Choroid plexus epithelial cell (primary cell): ENCODE results near the gene SCG3.
"Not testable (repeated sequence)": the region's sequence is repeated elsewhere in the genome, so short reads cannot be mapped to it uniquely, and the experiment has no call there.

Experiments
- DNase-seq: peaks from one replicate; pipeline ENCODE4 v3.0.0-alpha.2; 2010; ENCODE audit warnings: low read depth
- H3K4me3 ChIP-seq: 2 replicates; pipeline ENCODE4 v1.5.1; 2011; ENCODE audit warnings: low read depth, mild to moderate bottlenecking, control low read depth, low read length, moderate library complexity
- TF ChIP-seq, protein P1 (sequence below): conservative IDR thresholded peaks from 2 replicates; pipeline ENCODE4 v1.5.1; 2011; ENCODE audit warnings: low read depth, mild to moderate bottlenecking, control low read depth, inconsistent platforms, low read length, moderate library complexity

SCG3 gene

DNA sequence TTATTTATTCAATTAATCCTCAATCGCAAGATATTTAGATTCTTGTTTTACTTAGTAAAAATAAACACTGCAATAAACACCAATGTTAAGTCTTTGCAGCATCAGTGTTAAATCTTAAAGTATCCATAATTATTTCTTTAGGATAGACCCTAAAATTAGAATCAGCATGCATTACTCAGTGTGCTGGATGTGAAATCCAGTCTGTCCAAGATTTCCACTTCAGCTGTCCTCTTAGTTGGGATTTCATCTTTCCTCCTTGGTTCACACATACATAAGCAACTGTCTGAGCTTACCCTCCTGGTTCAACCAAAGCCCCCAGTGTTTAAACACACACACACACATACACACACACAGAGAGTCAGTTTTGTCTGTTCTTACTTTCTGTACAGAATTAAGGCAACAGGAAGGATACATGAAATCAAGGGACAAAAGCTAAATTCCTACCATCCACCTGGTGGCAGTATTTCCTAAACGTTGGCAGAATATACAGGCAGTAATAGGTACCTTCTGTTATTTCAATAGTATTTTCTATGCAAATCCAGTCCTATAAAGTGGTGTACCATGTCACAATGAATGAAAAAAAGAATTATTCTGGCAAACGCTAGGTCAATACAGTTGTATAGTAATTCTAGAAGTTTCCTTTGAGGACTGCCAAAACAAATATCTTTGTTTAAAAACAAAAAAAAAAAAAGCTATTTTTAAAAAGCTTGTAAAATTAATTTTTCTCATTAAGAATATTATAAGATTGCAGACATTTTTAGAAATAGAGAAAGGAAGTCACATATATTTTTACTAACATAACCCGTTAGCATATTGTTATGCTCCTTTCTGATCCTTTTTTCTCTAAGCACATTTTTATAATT, 31.4 kb upstream of the SCG3 start:
- TF ChIP-seq, protein P1, sequence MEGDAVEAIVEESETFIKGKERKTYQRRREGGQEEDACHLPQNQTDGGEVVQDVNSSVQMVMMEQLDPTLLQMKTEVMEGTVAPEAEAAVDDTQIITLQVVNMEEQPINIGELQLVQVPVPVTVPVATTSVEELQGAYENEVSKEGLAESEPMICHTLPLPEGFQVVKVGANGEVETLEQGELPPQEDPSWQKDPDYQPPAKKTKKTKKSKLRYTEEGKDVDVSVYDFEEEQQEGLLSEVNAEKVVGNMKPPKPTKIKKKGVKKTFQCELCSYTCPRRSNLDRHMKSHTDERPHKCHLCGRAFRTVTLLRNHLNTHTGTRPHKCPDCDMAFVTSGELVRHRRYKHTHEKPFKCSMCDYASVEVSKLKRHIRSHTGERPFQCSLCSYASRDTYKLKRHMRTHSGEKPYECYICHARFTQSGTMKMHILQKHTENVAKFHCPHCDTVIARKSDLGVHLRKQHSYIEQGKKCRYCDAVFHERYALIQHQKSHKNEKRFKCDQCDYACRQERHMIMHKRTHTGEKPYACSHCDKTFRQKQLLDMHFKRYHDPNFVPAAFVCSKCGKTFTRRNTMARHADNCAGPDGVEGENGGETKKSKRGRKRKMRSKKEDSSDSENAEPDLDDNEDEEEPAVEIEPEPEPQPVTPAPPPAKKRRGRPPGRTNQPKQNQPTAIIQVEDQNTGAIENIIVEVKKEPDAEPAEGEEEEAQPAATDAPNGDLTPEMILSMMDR, result peak; percentile 72
- H3K4me3 ChIP-seq, result no peak overlapping the region

DNA sequence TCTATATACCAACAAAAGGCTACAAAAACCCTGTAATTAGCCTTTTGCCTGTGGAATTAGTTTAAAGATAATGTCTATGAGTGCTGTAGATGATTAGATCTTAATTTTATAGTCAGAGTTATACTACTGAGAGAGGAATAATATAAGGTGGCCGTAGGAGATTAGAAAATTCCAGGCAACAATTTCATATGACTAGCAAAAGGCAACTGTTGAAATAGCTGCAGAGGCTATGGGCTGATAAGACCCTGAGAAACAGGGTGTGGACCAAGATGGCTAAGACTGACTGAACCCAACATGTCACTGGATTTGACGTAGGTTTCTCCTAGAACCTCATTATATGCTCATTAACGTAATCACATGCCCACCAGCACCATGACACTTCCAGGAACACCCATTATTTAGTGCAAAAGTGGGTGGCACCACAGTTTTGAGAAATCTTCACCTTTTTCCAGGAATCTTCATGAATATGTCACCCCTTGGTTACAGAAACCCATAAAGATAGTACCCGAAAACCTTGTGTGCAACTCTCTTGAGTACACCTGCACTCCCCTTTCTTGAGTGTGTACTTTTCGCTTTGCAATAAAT, 29.1 kb upstream of the SCG3 start:
- TF ChIP-seq, protein P1, result no peak
- H3K4me3 ChIP-seq, result no peak overlapping the region
- DNase-seq, result no peak

More for the DNA sequence above, 31.4 kb upstream of the SCG3 start:
- peak; percentile 91 for DNase-seq

DNA sequence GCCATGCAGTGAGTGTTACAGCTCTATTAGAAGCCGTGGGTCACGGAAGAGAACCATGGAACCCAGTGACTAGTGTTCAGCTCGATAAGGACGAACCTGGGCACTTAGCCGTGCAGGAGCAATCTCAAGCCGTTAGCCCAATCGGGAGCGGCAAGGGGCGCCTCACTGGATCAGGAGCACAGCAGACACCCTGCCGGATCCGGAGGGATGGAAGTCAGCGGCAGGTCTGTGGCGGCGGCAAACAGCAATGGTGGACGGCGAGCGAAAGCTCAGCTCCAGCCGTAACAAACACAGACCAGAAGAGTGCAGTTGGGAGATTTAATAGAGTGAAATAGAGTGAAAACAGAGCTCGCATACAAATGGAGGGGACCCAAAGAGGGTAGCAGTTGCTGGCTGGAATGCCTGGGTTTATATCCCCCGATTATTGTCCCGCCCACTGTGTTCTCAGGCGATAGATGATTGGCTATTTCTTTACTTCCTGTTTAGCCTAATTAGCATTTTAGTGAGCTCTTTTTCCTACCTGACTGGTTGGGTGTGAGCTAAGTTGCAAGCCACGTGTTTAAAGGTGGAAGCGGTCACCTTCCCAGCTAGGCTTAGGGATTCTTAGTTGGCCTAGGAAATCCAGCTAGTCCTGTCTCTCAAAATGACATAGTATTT, 25.8 kb upstream of the SCG3 start:
- H3K4me3 ChIP-seq, DNase-seq: not testable (repeated sequence)

DNA sequence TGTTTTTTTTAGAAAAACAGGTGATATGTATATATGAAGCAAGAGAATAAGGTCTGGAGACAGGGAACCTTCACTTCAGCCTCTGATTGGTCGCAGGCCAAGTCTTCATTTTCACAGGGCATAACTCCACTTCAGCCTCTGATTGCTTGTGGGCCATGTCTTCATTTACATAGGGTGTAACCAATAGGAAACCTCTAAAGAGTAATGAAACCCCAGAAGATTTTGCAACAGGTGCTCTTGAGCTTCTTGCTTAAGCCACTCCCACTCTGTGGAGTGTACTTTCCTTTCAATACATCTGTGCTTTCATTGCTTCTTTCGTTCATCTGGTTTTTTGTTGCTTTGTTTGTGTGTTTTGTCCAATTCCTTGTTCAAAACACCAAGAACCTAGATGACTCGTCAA, 22.6 kb upstream of the SCG3 start:
- DNase-seq, result no peak
- TF ChIP-seq, protein P1, result no peak
- no peak overlapping the region for H3K4me3 ChIP-seq

DNA sequence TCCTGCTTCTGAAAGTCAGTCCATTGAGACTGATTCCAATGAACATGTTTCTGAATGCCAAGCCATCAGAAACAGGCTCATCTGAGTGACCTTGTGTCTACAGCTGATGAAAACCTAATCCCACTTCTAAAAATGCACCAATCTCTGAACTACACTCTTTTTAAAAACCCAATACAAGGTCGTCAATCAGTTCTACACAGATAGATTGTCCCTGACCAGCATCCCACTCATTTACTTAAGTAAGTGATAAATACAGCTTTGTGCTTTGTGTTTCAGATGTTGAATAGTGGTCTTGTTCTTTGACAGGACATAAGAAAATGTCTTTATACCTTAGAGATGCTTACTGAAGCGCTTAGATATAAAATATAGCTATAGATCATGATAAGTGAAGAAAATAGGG, 20.2 kb upstream of the SCG3 start:
- DNase-seq, result no peak
- TF ChIP-seq, protein P1, result no peak
- no peak overlapping the region for H3K4me3 ChIP-seq

DNA sequence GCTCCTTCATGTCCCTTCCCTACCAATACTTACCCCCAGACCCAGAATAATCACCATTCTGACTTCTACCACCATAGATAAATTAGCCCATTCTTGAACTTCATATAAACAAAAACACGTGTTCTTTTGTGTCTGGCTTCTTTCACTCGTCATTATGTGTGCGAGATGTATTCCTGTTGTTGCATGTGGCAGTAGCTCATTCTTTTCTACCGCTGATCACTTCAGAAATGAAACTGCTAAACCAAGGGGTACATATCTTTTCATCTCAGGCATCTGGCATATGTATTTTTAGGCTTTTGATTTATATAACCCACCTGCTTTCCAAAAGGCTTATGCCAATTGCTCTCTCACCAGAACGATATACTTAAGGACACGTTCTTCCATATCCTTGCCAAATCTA, 13.8 kb upstream of the SCG3 start:
- H3K4me3 ChIP-seq, result no peak overlapping the region
- TF ChIP-seq, protein P1, result no peak
- no peak for DNase-seq

DNA sequence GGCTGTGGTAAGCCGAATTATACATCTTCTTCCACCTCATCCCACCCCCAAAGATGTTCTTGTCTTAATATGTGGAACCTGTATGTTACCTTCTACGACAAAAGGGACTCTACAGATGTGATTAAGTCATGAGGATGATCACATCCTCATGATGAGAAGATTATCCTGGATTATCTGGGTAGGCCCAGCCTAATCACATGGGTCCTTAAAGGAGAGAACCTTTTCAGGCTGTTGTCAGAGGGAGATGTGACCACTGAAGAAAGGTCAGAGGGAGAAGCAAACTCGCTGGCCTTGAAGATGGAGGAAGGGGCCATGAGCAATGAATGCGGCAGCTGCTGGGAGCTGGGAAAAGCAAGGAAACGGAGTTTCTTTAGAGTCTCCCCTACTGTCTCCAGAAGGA, 12.9 kb upstream of the SCG3 start:
- no peak for DNase-seq
- no peak overlapping the region for H3K4me3 ChIP-seq
- TF ChIP-seq, protein P1, result no peak
